ENCODE data around the gene CRB1.

Gene CRB1

DNA sequence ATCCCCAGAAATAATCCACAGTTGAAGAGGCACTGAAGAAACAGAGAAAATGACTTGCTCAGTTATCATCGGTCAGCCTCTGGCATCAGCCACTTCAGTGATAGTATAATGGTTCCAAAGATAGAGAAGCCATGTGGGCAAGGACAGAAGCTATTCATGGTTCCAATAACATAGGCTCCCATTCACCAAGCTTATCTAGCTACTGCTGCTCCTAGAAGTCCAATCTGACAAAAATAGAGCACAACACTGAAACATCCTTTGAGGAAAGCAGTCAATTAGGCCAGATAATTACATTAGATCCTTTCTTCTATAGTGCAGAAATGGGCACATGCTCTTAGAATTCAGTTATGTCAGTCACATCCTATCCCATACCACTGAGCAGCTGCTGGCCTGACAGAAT is 33.5 kb upstream of the CRB1 start:
- H2AFZ ChIP-seq (ENCODE audit: low read length): no peak overlapping the region
- H4K20me1 ChIP-seq (ENCODE audit: insufficient read depth, low read length): no peaks in the 10 kb centered on the region
- H3K4me1 ChIP-seq (ENCODE audit: insufficient read depth, low read length, severe bottlenecking): no peaks in the 10 kb centered on the region
- H3K9me3 ChIP-seq (ENCODE audit: low read length): no peaks in the 10 kb centered on the region
- no peak for TF ChIP-seq EZH2 (IDR thresholded peaks at IDR 0.05; ENCODE audit: borderline replicate concordance, low read length)
- TF ChIP-seq, protein P1, sequence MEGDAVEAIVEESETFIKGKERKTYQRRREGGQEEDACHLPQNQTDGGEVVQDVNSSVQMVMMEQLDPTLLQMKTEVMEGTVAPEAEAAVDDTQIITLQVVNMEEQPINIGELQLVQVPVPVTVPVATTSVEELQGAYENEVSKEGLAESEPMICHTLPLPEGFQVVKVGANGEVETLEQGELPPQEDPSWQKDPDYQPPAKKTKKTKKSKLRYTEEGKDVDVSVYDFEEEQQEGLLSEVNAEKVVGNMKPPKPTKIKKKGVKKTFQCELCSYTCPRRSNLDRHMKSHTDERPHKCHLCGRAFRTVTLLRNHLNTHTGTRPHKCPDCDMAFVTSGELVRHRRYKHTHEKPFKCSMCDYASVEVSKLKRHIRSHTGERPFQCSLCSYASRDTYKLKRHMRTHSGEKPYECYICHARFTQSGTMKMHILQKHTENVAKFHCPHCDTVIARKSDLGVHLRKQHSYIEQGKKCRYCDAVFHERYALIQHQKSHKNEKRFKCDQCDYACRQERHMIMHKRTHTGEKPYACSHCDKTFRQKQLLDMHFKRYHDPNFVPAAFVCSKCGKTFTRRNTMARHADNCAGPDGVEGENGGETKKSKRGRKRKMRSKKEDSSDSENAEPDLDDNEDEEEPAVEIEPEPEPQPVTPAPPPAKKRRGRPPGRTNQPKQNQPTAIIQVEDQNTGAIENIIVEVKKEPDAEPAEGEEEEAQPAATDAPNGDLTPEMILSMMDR (IDR thresholded peaks at IDR 0.05; ENCODE audit: low read length): no peak
- H3K4me3 ChIP-seq (ENCODE audit: low read depth, low read length, poor library complexity, severe bottlenecking): no peak overlapping the region
- H3K9ac ChIP-seq (ENCODE audit: low read length): no peak overlapping the region
- no peaks in the 10 kb centered on the region for H3K9me2 ChIP-seq (ENCODE audit: low read depth, low read length)
- H3K36me3 ChIP-seq (ENCODE audit: insufficient read depth, low read length): no peaks in the 10 kb centered on the region
- no peaks in the 10 kb centered on the region for H3K27me3 ChIP-seq (ENCODE audit: insufficient read depth, low read length)
- H3K27ac ChIP-seq (ENCODE audit: low read depth, low read length, poor library complexity, severe bottlenecking): no peak overlapping the region
- H3K79me2 ChIP-seq (ENCODE audit: insufficient read depth, low read length): no peaks in the 10 kb centered on the region
- H3F3A ChIP-seq (ENCODE audit: insufficient read depth, low read length): no peaks in the 10 kb centered on the region
- no peak overlapping the region for H3K4me2 ChIP-seq (ENCODE audit: low read length)

DNA sequence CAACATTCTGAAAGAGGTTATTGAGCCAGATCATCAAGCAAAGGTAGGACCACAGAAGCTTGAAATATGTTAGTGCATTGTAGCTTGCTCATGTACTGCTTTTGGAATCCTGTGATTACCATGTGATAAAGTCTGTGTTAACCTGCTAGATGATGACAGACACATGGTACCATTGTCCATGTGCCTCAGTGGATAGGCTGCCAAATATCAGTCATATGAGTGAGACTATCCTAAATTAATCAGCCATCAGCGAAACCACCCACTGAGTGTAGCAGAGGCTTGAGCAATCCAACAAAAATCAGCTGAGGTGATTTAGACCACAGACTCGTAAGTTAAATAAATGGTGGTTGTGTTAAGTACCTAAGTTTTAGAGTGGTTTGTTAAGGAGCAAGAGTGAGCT is 32.7 kb upstream of the CRB1 start:
- H4K20me1 ChIP-seq (ENCODE audit: insufficient read depth, low read length): no peaks in the 10 kb centered on the region
- H3K9ac ChIP-seq (ENCODE audit: low read length): no peak overlapping the region
- no peaks in the 10 kb centered on the region for H3F3A ChIP-seq (ENCODE audit: insufficient read depth, low read length)
- H3K36me3 ChIP-seq (ENCODE audit: insufficient read depth, low read length): no peaks in the 10 kb centered on the region
- no peak overlapping the region for H2AFZ ChIP-seq (ENCODE audit: low read length)
- no peak for TF ChIP-seq EZH2 (IDR thresholded peaks at IDR 0.05; ENCODE audit: borderline replicate concordance, low read length)
- TF ChIP-seq, protein P1 (IDR thresholded peaks at IDR 0.05; ENCODE audit: low read length): no peak
- H3K4me1 ChIP-seq (ENCODE audit: insufficient read depth, low read length, severe bottlenecking): no peaks in the 10 kb centered on the region
- H3K27me3 ChIP-seq (ENCODE audit: insufficient read depth, low read length): no peaks in the 10 kb centered on the region
- H3K79me2 ChIP-seq (ENCODE audit: insufficient read depth, low read length): no peaks in the 10 kb centered on the region
- H3K9me2 ChIP-seq (ENCODE audit: low read depth, low read length): no peaks in the 10 kb centered on the region
- H3K27ac ChIP-seq (ENCODE audit: low read depth, low read length, poor library complexity, severe bottlenecking): no peak overlapping the region
- H3K9me3 ChIP-seq (ENCODE audit: low read length): no peaks in the 10 kb centered on the region
- H3K4me3 ChIP-seq (ENCODE audit: low read depth, low read length, poor library complexity, severe bottlenecking): no peak overlapping the region
- no peak overlapping the region for H3K4me2 ChIP-seq (ENCODE audit: low read length)

DNA sequence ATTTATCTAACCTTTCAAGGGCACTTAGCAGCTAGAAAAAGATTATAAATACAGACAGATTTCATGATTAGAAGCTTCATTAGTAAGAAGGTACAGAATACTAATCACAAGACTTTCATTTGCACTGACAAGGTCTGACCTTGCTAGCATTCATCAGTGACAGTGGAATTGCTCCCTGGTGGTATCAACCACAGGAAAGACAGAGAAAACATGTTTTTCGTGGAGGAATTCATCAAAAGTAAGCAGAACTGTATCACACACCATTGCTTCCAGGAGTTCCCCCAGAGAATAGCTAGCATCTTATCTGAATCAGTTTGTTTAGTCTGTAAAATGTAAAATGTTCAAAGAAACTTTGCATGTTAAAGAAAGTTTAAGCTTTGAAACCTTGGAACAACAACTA is 20.6 kb upstream of the CRB1 start:
- H3K79me2 ChIP-seq (ENCODE audit: insufficient read depth, low read length): no peaks in the 10 kb centered on the region
- H3K27me3 ChIP-seq (ENCODE audit: insufficient read depth, low read length): no peaks in the 10 kb centered on the region
- H3K9me3 ChIP-seq (ENCODE audit: low read length): no peaks in the 10 kb centered on the region
- H3K4me3 ChIP-seq (ENCODE audit: low read depth, low read length, poor library complexity, severe bottlenecking): no peak overlapping the region
- no peaks in the 10 kb centered on the region for H3F3A ChIP-seq (ENCODE audit: insufficient read depth, low read length)
- no peaks in the 10 kb centered on the region for H3K36me3 ChIP-seq (ENCODE audit: insufficient read depth, low read length)
- no peak overlapping the region for H3K9ac ChIP-seq (ENCODE audit: low read length)
- no peaks in the 10 kb centered on the region for H3K4me1 ChIP-seq (ENCODE audit: insufficient read depth, low read length, severe bottlenecking)
- H2AFZ ChIP-seq (ENCODE audit: low read length): no peak overlapping the region
- no peaks in the 10 kb centered on the region for H3K9me2 ChIP-seq (ENCODE audit: low read depth, low read length)
- TF ChIP-seq, protein P1 (IDR thresholded peaks at IDR 0.05; ENCODE audit: low read length): no peak
- TF ChIP-seq EZH2 (IDR thresholded peaks at IDR 0.05; ENCODE audit: borderline replicate concordance, low read length): no peak
- H3K4me2 ChIP-seq (ENCODE audit: low read length): no peak overlapping the region
- no peak overlapping the region for H3K27ac ChIP-seq (ENCODE audit: low read depth, low read length, poor library complexity, severe bottlenecking)
- no peaks in the 10 kb centered on the region for H4K20me1 ChIP-seq (ENCODE audit: insufficient read depth, low read length)

All from OCI-LY1 (cell line).